Astrocyte (in vitro differentiated cells and primary cell): Measurements from ENCODE around the gene ELK3. TPM values are rescaled to one million over a fixed set of nuclear protein-coding genes. Genes with fewer than 3 reads are reported as not detected.

ENCODE experiments used
- DNase-seq: peaks from one replicate; pipeline ENCODE4 v3.0.0-alpha.2; 2010; ENCODE audit warnings: low read depth
- FAIRE-seq: peaks from 2 replicates; lab custom pipeline; 2011; peaks lifted over from hg19 to GRCh38; lab: Jason Lieb, UNC
- H2AFZ ChIP-seq: 2 replicates; pipeline ENCODE4 v1.6.0; 2012; ENCODE audit warnings: low read depth, low read length, inconsistent platforms
- H3K27ac ChIP-seq: 2 replicates; pipeline ENCODE4 v1.5.1; 2011; ENCODE audit warnings: low read depth, low read length, inconsistent platforms
- H3K27me3 ChIP-seq: 2 replicates; pipeline ENCODE4 v1.6.0; 2011; ENCODE audit warnings: low read length, inconsistent platforms; ENCODE audit not compliant: insufficient read depth
- H3K36me3 ChIP-seq: 2 replicates; pipeline ENCODE4 v1.5.1; 2011; ENCODE audit warnings: low read length, inconsistent platforms; ENCODE audit not compliant: insufficient read depth
- H3K4me1 ChIP-seq: 2 replicates; pipeline ENCODE4 v1.5.1; 2011; ENCODE audit warnings: low read length, inconsistent platforms; ENCODE audit not compliant: insufficient read depth
- H3K4me2 ChIP-seq: 2 replicates; pipeline ENCODE4 v1.6.0; 2012; ENCODE audit warnings: low read length, inconsistent platforms
- H3K4me3 ChIP-seq: 2 replicates; pipeline ENCODE4 v1.5.1; 2011; ENCODE audit warnings: low read depth, mild to moderate bottlenecking, low read length, inconsistent platforms; ENCODE audit not compliant: insufficient read depth
- H3K79me2 ChIP-seq: 2 replicates; pipeline ENCODE4 v1.6.0; 2012; ENCODE audit warnings: mild to moderate bottlenecking, low read length, inconsistent platforms; ENCODE audit not compliant: insufficient read depth
- H3K9ac ChIP-seq: 2 replicates; pipeline ENCODE4 v1.6.0; 2012; ENCODE audit warnings: mild to moderate bottlenecking, low read length, inconsistent platforms
- H3K9me3 ChIP-seq: 2 replicates; pipeline ENCODE4 v1.5.1; 2012; ENCODE audit warnings: low read depth, mild to moderate bottlenecking, low read length, inconsistent platforms; ENCODE audit not compliant: insufficient read depth
- H4K20me1 ChIP-seq: 2 replicates; pipeline ENCODE4 v1.6.0; 2012; ENCODE audit warnings: low read length, inconsistent platforms; ENCODE audit not compliant: insufficient read depth
- H3K27ac Mint-ChIP-seq: one replicate; pipeline ENCODE4 v1.8.0; 2021; ENCODE audit warnings: mild to moderate bottlenecking, mixed read lengths; ENCODE audit not compliant: unreplicated experiment
- H3K27me3 Mint-ChIP-seq: one replicate; pipeline ENCODE4 v1.8.0; 2021; ENCODE audit warnings: low read depth, mixed read lengths; ENCODE audit not compliant: unreplicated experiment
- H3K36me3 Mint-ChIP-seq: one replicate; pipeline ENCODE4 v1.8.0; 2021; ENCODE audit warnings: low read depth, mixed read lengths; ENCODE audit not compliant: unreplicated experiment
- H3K4me1 Mint-ChIP-seq: one replicate; pipeline ENCODE4 v1.8.0; 2021; ENCODE audit warnings: low read depth, mixed read lengths; ENCODE audit not compliant: unreplicated experiment
- H3K4me3 Mint-ChIP-seq: one replicate; pipeline ENCODE4 v1.8.0; 2021; ENCODE audit warnings: mild to moderate bottlenecking, moderate library complexity, mixed read lengths; ENCODE audit not compliant: unreplicated experiment
- H3K9me3 Mint-ChIP-seq: one replicate; pipeline ENCODE4 v1.8.0; 2021; ENCODE audit warnings: mild to moderate bottlenecking, mixed read lengths; ENCODE audit not compliant: unreplicated experiment
- EZH2 ChIP-seq: IDR thresholded peaks from 2 replicates; pipeline ENCODE4 v1.6.1; 2012; ENCODE audit warnings: mild to moderate bottlenecking, low read length, inconsistent platforms; ENCODE audit not compliant: insufficient read depth
- total RNA-seq: library from RNA; stranded (reverse); gene quantifications from 2 replicates; pipeline ENCODE4 v1.2.1, GENCODE V29; 2021
- TF ChIP-seq, protein P1 (sequence below): IDR thresholded peaks from 2 replicates; pipeline ENCODE4 v1.5.1; 2011; ENCODE audit warnings: low read depth, mild to moderate bottlenecking, inconsistent platforms, low read length, moderate library complexity; ENCODE audit not compliant: insufficient read depth

The ELK3 gene
- total RNA-seq, 1 donor from 2014 or later: 62.7 TPM

- peaks cover 59% of the 10 kb centered on the region for H3K79me2 ChIP-seq
- H3K9me3 ChIP-seq: no peaks in the 10 kb centered on the region
- H3K27ac ChIP-seq: no peak overlapping the region
- Mint-ChIP-seq H3K36me3 (peaks cover 10% of the 10 kb centered on the region), H3K27me3 (no peaks in the 10 kb centered on the region), H3K4me1 (peaks cover 8% of the 10 kb centered on the region), H3K27ac (no peak overlapping the region), H3K4me3 (no peak overlapping the region), H3K9me3 (no peaks in the 10 kb centered on the region)
- H3K27me3 ChIP-seq: no peaks in the 10 kb centered on the region
- no peak overlapping the region for H2AFZ ChIP-seq
- TF ChIP-seq EZH2: no peak
- TF ChIP-seq, protein P1, sequence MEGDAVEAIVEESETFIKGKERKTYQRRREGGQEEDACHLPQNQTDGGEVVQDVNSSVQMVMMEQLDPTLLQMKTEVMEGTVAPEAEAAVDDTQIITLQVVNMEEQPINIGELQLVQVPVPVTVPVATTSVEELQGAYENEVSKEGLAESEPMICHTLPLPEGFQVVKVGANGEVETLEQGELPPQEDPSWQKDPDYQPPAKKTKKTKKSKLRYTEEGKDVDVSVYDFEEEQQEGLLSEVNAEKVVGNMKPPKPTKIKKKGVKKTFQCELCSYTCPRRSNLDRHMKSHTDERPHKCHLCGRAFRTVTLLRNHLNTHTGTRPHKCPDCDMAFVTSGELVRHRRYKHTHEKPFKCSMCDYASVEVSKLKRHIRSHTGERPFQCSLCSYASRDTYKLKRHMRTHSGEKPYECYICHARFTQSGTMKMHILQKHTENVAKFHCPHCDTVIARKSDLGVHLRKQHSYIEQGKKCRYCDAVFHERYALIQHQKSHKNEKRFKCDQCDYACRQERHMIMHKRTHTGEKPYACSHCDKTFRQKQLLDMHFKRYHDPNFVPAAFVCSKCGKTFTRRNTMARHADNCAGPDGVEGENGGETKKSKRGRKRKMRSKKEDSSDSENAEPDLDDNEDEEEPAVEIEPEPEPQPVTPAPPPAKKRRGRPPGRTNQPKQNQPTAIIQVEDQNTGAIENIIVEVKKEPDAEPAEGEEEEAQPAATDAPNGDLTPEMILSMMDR: no peak
- H4K20me1 ChIP-seq: peaks cover 11% of the 10 kb centered on the region
- H3K36me3 ChIP-seq: peaks cover 6% of the 10 kb centered on the region
- FAIRE-seq (no peak), DNase-seq (no peak)
- H3K4me3 ChIP-seq: no peak overlapping the region
- H3K4me1 ChIP-seq: no peaks in the 10 kb centered on the region
- no peak overlapping the region for H3K4me2 ChIP-seq
- H3K9ac ChIP-seq: no peak overlapping the region
Observed at GRCh38 chr12:96302687-96303310, 108.6 kb downstream of the ELK3 start.

DNA sequence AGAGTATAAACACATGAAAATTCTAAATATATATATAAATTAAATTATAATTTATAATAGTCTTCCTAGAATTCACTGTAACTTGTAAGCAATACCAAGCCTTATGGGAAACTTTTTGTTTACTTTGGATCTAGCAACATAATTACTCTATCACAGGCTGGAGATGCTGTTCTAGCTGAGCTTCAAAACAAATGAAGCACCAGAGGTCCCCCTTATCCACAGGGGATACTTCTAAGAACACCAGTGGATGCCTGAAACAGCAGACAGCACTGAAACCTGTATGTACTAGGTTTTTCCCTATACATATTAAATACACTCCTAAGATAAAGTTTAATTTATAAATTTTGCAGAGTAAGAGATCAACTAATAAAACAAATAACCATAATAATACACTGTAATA lies 109.5 kb downstream of the ELK3 start:
- Histone ChIP-seq H3K36me3 (peaks cover 3% of the 10 kb centered on the region), H2AFZ (no peak overlapping the region), H3K27ac (no peak overlapping the region), H3K4me1 (no peaks in the 10 kb centered on the region), H3K4me3 (no peak overlapping the region), H3K9ac (no peak overlapping the region), H3K9me3 (no peaks in the 10 kb centered on the region), H4K20me1 (peaks cover 12% of the 10 kb centered on the region), H3K4me2 (no peak overlapping the region), H3K79me2 (peaks cover 65% of the 10 kb centered on the region), H3K27me3 (no peaks in the 10 kb centered on the region)
- Mint-ChIP-seq H3K36me3 (peaks cover 10% of the 10 kb centered on the region), H3K4me1 (peaks cover 8% of the 10 kb centered on the region), H3K27me3 (no peaks in the 10 kb centered on the region), H3K9me3 (no peaks in the 10 kb centered on the region), H3K27ac (no peak overlapping the region), H3K4me3 (no peak overlapping the region)
- DNase-seq: no peak
- FAIRE-seq: no peak
- TF ChIP-seq EZH2: no peak
- TF ChIP-seq, protein P1: no peak

- Mint-ChIP-seq H3K36me3 (peaks cover 4% of the 10 kb centered on the region), H3K4me3 (no peak overlapping the region), H3K4me1 (peaks cover 4% of the 10 kb centered on the region), H3K27me3 (no peaks in the 10 kb centered on the region), H3K27ac (no peak overlapping the region), H3K9me3 (no peaks in the 10 kb centered on the region)
- no peak overlapping the region for H3K27ac ChIP-seq
- no peak overlapping the region for H3K4me3 ChIP-seq
- peaks cover 21% of the 10 kb centered on the region for H4K20me1 ChIP-seq
- H3K4me1 ChIP-seq: no peaks in the 10 kb centered on the region
- peaks cover 84% of the 10 kb centered on the region for H3K79me2 ChIP-seq
- peaks cover 5% of the 10 kb centered on the region for H3K36me3 ChIP-seq
- H3K27me3 ChIP-seq: no peaks in the 10 kb centered on the region
- H3K9ac ChIP-seq: no peak overlapping the region
- no peak overlapping the region for H3K4me2 ChIP-seq
- TF ChIP-seq, protein P1: no peak
- no peak for TF ChIP-seq EZH2
- DNase-seq: no peak
- H3K9me3 ChIP-seq: no peaks in the 10 kb centered on the region
- FAIRE-seq: no peak
- H2AFZ ChIP-seq: no peak overlapping the region
Observed at GRCh38 chr12:96305665-96306064, 111.5 kb downstream of the ELK3 start.
